ENCODE measurements around the gene AFM.

The AFM gene

GRCh38 chr4:73538162-73538561 is 56.6 kb downstream of the AFM start:
- Histone ChIP-seq H3K9ac (ENCODE audit: low read depth, low read length, poor library complexity, severe bottlenecking) (no peak overlapping the region), H3K4me2 (ENCODE audit: low read depth, low read length, poor library complexity, severe bottlenecking) (no peak overlapping the region), H3F3A (ENCODE audit: low read depth) (no peaks in the 10 kb centered on the region), H2AFZ (ENCODE audit: low read length) (no peak overlapping the region), H4K20me1 (ENCODE audit: insufficient read depth, low read length, poor library complexity, severe bottlenecking) (no peaks in the 10 kb centered on the region), H3K9me3 (ENCODE audit: insufficient read depth, low read depth, low read length) (no peaks in the 10 kb centered on the region), H3K4me1 (ENCODE audit: insufficient read depth, low read length, poor library complexity, severe bottlenecking) (no peaks in the 10 kb centered on the region), H3K36me3 (ENCODE audit: insufficient read depth, low read length) (no peaks in the 10 kb centered on the region), H3K79me2 (ENCODE audit: insufficient read depth, low read length) (no peaks in the 10 kb centered on the region), H3K9me2 (replicated peaks; ENCODE audit: low read depth, low read length) (no peaks in the 10 kb centered on the region), H3K27me3 (ENCODE audit: insufficient read depth, low read length, poor library complexity, severe bottlenecking) (no peaks in the 10 kb centered on the region), H3K4me3 (ENCODE audit: low read length, poor library complexity, severe bottlenecking) (no peak overlapping the region)
- TF ChIP-seq CTCF (conservative IDR thresholded peaks at IDR 0.05; ENCODE audit: low read length) (no peak), EZH2phosphoT487 (IDR thresholded peaks at IDR 0.05; ENCODE audit: borderline replicate concordance) (no peak)

GRCh38 chr4:73539386-73539785 is 57.8 kb downstream of the AFM start:
- Histone ChIP-seq H3K9me2 (replicated peaks; ENCODE audit: low read depth, low read length) (no peaks in the 10 kb centered on the region), H3F3A (ENCODE audit: low read depth) (no peaks in the 10 kb centered on the region), H3K4me1 (ENCODE audit: insufficient read depth, low read length, poor library complexity, severe bottlenecking) (no peaks in the 10 kb centered on the region), H4K20me1 (ENCODE audit: insufficient read depth, low read length, poor library complexity, severe bottlenecking) (no peaks in the 10 kb centered on the region), H2AFZ (ENCODE audit: low read length) (no peak overlapping the region), H3K4me2 (ENCODE audit: low read depth, low read length, poor library complexity, severe bottlenecking) (no peak overlapping the region), H3K27me3 (ENCODE audit: insufficient read depth, low read length, poor library complexity, severe bottlenecking) (no peaks in the 10 kb centered on the region), H3K9me3 (ENCODE audit: insufficient read depth, low read depth, low read length) (no peaks in the 10 kb centered on the region), H3K4me3 (ENCODE audit: low read length, poor library complexity, severe bottlenecking) (no peak overlapping the region), H3K79me2 (ENCODE audit: insufficient read depth, low read length) (no peaks in the 10 kb centered on the region), H3K36me3 (ENCODE audit: insufficient read depth, low read length) (no peaks in the 10 kb centered on the region), H3K9ac (ENCODE audit: low read depth, low read length, poor library complexity, severe bottlenecking) (no peak overlapping the region)
- no peak for TF ChIP-seq CTCF (conservative IDR thresholded peaks at IDR 0.05; ENCODE audit: low read length)
- TF ChIP-seq EZH2phosphoT487 (IDR thresholded peaks at IDR 0.05; ENCODE audit: borderline replicate concordance), result no peak

- no peak overlapping the region for H3K4me2 ChIP-seq (ENCODE audit: low read depth, low read length, poor library complexity, severe bottlenecking)
- no peaks in the 10 kb centered on the region for H4K20me1 ChIP-seq (ENCODE audit: insufficient read depth, low read length, poor library complexity, severe bottlenecking)
- no peaks in the 10 kb centered on the region for H3K4me1 ChIP-seq (ENCODE audit: insufficient read depth, low read length, poor library complexity, severe bottlenecking)
- no peak overlapping the region for H2AFZ ChIP-seq (ENCODE audit: low read length)
- no peaks in the 10 kb centered on the region for H3K79me2 ChIP-seq (ENCODE audit: insufficient read depth, low read length)
- TF ChIP-seq EZH2phosphoT487 (IDR thresholded peaks at IDR 0.05; ENCODE audit: borderline replicate concordance) (no peak), CTCF (conservative IDR thresholded peaks at IDR 0.05; ENCODE audit: low read length) (no peak)
- no peaks in the 10 kb centered on the region for H3K36me3 ChIP-seq (ENCODE audit: insufficient read depth, low read length)
- no peaks in the 10 kb centered on the region for H3F3A ChIP-seq (ENCODE audit: low read depth)
- no peaks in the 10 kb centered on the region for H3K27me3 ChIP-seq (ENCODE audit: insufficient read depth, low read length, poor library complexity, severe bottlenecking)
- no peak overlapping the region for H3K9ac ChIP-seq (ENCODE audit: low read depth, low read length, poor library complexity, severe bottlenecking)
- no peak overlapping the region for H3K4me3 ChIP-seq (ENCODE audit: low read length, poor library complexity, severe bottlenecking)
- H3K9me3 ChIP-seq (ENCODE audit: insufficient read depth, low read depth, low read length), result no peaks in the 10 kb centered on the region
- H3K9me2 ChIP-seq (replicated peaks; ENCODE audit: low read depth, low read length), result no peaks in the 10 kb centered on the region
Measured at GRCh38 chr4:73540826-73541225, 59.3 kb downstream of the AFM start.

All from Loucy (cell line).